Loucy (cell line): ENCODE results near the gene KCNV2.

ENCODE experiments used
- EZH2phosphoT487 ChIP-seq: fragments of 200-600 bp; IDR thresholded peaks from 2 replicates; pipeline ENCODE4 v1.6.1; 2018; ENCODE audit warnings: antibody characterized with exemption, mild to moderate bottlenecking, moderate library complexity, borderline replicate concordance
- TF ChIP-seq, protein P1 (sequence below): fragments of 200-600 bp; sonication (generic); conservative IDR thresholded peaks from 2 replicates; pipeline ENCODE4 v1.5.1; 2014; ENCODE audit warnings: mild to moderate bottlenecking, antibody characterized with exemption, low read length

DNA sequence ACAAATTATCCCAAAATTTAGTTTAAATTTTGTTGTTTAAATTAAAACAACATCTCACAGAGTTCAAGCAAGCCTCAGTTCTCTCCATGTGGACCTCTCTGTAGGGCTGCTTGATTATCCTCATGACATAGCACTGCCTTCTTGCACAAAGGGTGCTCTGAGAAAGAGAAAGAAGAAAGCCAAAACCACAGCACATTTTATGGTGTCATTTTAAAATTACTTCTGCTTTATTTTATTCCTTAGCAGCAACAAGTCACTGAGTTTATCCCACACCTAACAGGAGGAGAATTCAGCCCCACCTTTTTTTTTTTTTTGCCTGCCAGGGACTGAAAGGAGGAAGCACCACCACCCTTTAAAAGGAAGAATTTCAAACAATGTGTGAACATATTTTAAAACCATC, 12.8 kb upstream of the KCNV2 start:
- TF ChIP-seq, protein P1, sequence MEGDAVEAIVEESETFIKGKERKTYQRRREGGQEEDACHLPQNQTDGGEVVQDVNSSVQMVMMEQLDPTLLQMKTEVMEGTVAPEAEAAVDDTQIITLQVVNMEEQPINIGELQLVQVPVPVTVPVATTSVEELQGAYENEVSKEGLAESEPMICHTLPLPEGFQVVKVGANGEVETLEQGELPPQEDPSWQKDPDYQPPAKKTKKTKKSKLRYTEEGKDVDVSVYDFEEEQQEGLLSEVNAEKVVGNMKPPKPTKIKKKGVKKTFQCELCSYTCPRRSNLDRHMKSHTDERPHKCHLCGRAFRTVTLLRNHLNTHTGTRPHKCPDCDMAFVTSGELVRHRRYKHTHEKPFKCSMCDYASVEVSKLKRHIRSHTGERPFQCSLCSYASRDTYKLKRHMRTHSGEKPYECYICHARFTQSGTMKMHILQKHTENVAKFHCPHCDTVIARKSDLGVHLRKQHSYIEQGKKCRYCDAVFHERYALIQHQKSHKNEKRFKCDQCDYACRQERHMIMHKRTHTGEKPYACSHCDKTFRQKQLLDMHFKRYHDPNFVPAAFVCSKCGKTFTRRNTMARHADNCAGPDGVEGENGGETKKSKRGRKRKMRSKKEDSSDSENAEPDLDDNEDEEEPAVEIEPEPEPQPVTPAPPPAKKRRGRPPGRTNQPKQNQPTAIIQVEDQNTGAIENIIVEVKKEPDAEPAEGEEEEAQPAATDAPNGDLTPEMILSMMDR, result no peak
- TF ChIP-seq EZH2phosphoT487, result no peak
